HepG2 (cell line): ENCODE results near the gene PARVB. TPM values are rescaled to one million over a fixed set of nuclear protein-coding genes. Genes with fewer than 3 reads are reported as not detected.

Source experiments
- NFATC3 ChIP-seq: sonication (generic); formaldehyde crosslinking; IDR thresholded peaks from 2 replicates; pipeline ENCODE4 v1.5.1; 2020; ENCODE audit warnings: mild to moderate bottlenecking, missing genetic modification reagents
- SMARCE1 ChIP-seq: fragments of 450-650 bp; IDR thresholded peaks from 2 replicates; pipeline ENCODE4 v1.6.1; 2017; ENCODE audit warnings: borderline replicate concordance
- ZNF12 ChIP-seq: sonication (generic); formaldehyde crosslinking; IDR thresholded peaks from 2 replicates; pipeline ENCODE4 v1.5.0; 2020; ENCODE audit warnings: missing genetic modification reagents
- ZNF317 ChIP-seq: sonication (generic); formaldehyde crosslinking; IDR thresholded peaks from 2 replicates; pipeline ENCODE4 v1.5.0; 2020; ENCODE audit warnings: mild to moderate bottlenecking, missing genetic modification reagents
- ZNF616 ChIP-seq: sonication (generic); formaldehyde crosslinking; IDR thresholded peaks from 2 replicates; pipeline ENCODE4 v1.5.0; 2020; ENCODE audit warnings: low read depth, mild to moderate bottlenecking, missing genetic modification reagents
- ZNF652 ChIP-seq: IDR thresholded peaks from 2 replicates; pipeline ENCODE4 v1.6.1; 2016; ENCODE audit warnings: low read depth, borderline replicate concordance
- polyA plus RNA-seq, 8 experiments: library from polyadenylated mRNA; depleted of rRNA in 3 of 8; stranded (reverse) in 7 of 8; unstranded in 1 of 8; fragments of >200 nt; fragmentation: Illumina TruSeq in 4 of 8; extraction: Trizol in 4 of 8; gene quantifications; 2 replicates each; pipeline versions ENCODE4 v1.2.1 to v1.2.3, GENCODE V29; 2011 to 2016; ENCODE audit warnings: low read depth in 4 of 8, missing spikeins in 1 of 8, mixed read lengths in 1 of 8; ENCODE audit not compliant: insufficient read depth in 1 of 8
- total RNA-seq, 5 experiments: library from RNA; depleted of rRNA; stranded (reverse); fragments of >200 nt; fragmentation: Illumina TruSeq; extraction: Trizol; gene quantifications; 2 replicates each; pipeline ENCODE4 v1.2.3, GENCODE V29; 2016; ENCODE audit warnings: low read depth in 1 of 5
- TF ChIP-seq, protein P1 (sequence below): sonication (generic); formaldehyde crosslinking; IDR thresholded peaks from 2 replicates; pipeline ENCODE4 v1.5.1; 2020; ENCODE audit warnings: mild to moderate bottlenecking, missing genetic modification reagents, borderline replicate concordance
- TF ChIP-seq, protein P2 (sequence below): sonication (generic); formaldehyde crosslinking; IDR thresholded peaks from 2 replicates; pipeline ENCODE4 v1.4.0; 2020; ENCODE audit warnings: missing genetic modification reagents

Gene PARVB
- total and polyA plus RNA-seq, 2 of the 13 experiments (the other 11 are each of a cell fraction or from before 2014, with no cell fraction given) = 0.11 to 0.15 TPM

DNA sequence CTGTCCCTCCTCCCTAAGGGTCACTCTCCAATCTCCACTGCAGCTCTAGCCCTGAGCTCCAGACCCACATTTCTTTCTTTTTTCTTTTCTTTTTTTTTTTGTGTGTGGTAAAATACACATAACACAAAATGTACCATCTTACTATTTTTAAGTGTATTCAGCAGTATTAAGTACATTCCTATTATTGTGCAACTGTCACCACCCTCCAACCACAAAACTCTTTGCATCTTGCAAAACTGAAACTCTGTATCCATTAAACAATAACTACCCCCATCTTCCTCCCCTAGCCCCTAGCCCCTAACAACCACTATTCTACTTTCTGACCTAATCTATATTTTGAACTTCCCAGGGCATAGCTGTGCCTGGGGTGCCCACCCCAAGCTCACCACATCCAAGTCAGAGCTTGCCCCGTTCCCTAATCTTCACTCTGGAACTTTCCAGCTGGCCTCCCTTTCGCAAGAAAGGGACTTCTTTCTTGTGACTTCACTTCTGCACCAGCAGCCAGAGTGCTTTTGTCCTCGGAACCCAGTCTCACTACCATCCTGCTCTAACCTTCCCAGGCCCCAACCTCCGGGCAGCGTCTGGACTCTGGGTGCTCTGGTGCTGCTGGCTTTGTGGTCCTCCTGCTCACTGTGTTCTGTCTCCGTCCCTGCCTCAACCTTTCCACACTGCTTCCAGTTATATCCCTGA, 187.3 kb downstream of the PARVB start (continued):
- TF ChIP-seq NFATC3 (CRISPR knock-in tag) (no peak), ZNF317 (CRISPR knock-in tag) (no peak), ZNF616 (CRISPR knock-in tag) (no peak), ZNF12 (CRISPR knock-in tag) (no peak), ZNF652 (CRISPR knock-in tag) (no peak), SMARCE1 (no peak)
- TF ChIP-seq, protein P1, sequence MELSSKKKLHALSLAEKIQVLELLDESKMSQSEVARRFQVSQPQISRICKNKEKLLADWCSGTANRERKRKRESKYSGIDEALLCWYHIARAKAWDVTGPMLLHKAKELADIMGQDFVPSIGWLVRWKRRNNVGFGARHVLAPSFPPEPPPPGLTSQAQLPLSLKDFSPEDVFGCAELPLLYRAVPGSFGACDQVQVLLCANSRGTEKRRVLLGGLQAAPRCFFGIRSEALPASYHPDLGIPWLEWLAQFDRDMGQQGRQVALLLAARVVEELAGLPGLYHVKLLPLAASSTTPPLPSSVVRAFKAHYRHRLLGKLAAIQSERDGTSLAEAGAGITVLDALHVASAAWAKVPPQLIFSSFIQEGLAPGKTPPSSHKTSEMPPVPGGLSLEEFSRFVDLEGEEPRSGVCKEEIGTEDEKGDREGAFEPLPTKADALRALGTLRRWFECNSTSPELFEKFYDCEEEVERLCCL (CRISPR knock-in tag) = no peak
- TF ChIP-seq, protein P2, sequence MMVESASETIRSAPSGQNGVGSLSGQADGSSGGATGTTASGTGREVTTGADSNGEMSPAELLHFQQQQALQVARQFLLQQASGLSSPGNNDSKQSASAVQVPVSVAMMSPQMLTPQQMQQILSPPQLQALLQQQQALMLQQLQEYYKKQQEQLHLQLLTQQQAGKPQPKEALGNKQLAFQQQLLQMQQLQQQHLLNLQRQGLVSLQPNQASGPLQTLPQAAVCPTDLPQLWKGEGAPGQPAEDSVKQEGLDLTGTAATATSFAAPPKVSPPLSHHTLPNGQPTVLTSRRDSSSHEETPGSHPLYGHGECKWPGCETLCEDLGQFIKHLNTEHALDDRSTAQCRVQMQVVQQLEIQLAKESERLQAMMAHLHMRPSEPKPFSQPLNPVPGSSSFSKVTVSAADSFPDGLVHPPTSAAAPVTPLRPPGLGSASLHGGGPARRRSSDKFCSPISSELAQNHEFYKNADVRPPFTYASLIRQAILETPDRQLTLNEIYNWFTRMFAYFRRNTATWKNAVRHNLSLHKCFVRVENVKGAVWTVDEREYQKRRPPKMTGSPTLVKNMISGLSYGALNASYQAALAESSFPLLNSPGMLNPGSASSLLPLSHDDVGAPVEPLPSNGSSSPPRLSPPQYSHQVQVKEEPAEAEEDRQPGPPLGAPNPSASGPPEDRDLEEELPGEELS = no peak
